Astrocyte of the cerebellum (primary cell): Measurements from ENCODE around the gene LEKR1.

Source experiments
- DNase-seq: peaks from one replicate; pipeline ENCODE4 v3.0.0-alpha.2; 2011; ENCODE audit warnings: low read depth
- H3K4me3 ChIP-seq: 2 replicates; pipeline ENCODE4 v1.5.1; 2011; ENCODE audit warnings: mild to moderate bottlenecking, low read depth, low read length, moderate library complexity
- CTCF ChIP-seq: IDR thresholded peaks from 2 replicates; pipeline ENCODE4 v1.5.1; 2012; ENCODE audit warnings: low read length, low read depth, moderate library complexity, mild to moderate bottlenecking; ENCODE audit errors: missing control alignments
- in situ Hi-C: cut with HindIII; loops from 2 replicates; pipeline ENCODE4 v1.10.0; 2017; ENCODE audit warnings: low sequenced_read_pairs

LEKR1 gene

GRCh38 chr3:157046520-157046919 lies 220.4 kb downstream of the LEKR1 start:
- no peak for TF ChIP-seq CTCF
- in situ Hi-C loops = no loop called here
- H3K4me3 ChIP-seq = no peak overlapping the region
- no peak for DNase-seq

GRCh38 chr3:157051055-157051454 lies 224.9 kb downstream of the LEKR1 start:
- in situ Hi-C loops = no loop called here
- DNase-seq = no peak
- TF ChIP-seq CTCF = no peak
- H3K4me3 ChIP-seq = no peak overlapping the region

- DNase-seq = no peak
- no peak for TF ChIP-seq CTCF
- in situ Hi-C loops = no loop called here
- H3K4me3 ChIP-seq = no peak overlapping the region
Observed at GRCh38 chr3:157051591-157051990, 225.4 kb downstream of the LEKR1 start.

- no peak overlapping the region for H3K4me3 ChIP-seq
- no peak for DNase-seq
- no peak for TF ChIP-seq CTCF
- in situ Hi-C loops = no loop called here
Observed at GRCh38 chr3:157056035-157056434, 229.9 kb downstream of the LEKR1 start.

GRCh38 chr3:157058392-157059071 lies 232.4 kb downstream of the LEKR1 start:
- TF ChIP-seq CTCF = no peak
- no peak for DNase-seq
- H3K4me3 ChIP-seq = no peak overlapping the region
- in situ Hi-C loops = no loop called here

GRCh38 chr3:157059181-157059580 lies 233.0 kb downstream of the LEKR1 start:
- DNase-seq = no peak
- in situ Hi-C loops = no loop called here
- H3K4me3 ChIP-seq = no peak overlapping the region
- TF ChIP-seq CTCF = no peak
